Naive thymus-derived CD4-positive, alpha-beta T cell (primary cell): ENCODE results near the gene KCNQ5. TPM values are rescaled to one million over a fixed set of nuclear protein-coding genes. Genes with fewer than 3 reads are reported as not detected.
A peak's percentile ranks its signal among the peaks of the same experiment; 100 is the strongest.

Experiments
- ATAC-seq: fragments of 150-1000 bp; cut with Tn5 transposase; 2 replicates; pipeline ENCODE4 v1.10.0; 2021; ENCODE audit warnings: mild to moderate bottlenecking, moderate library complexity
- CTCF ChIA-PET: fragments of 350-600 bp; sonication (Branson Sonifier 250); formaldehyde crosslinking; loops from one replicate; lab custom pipeline; 2021; ENCODE audit warnings: antibody characterized with exemption; lab: Charles Lee
- POLR2A ChIA-PET: fragments of 350-600 bp; sonication (Branson Sonifier 250); formaldehyde crosslinking; loops from one replicate; lab custom pipeline; 2021; ENCODE audit warnings: antibody characterized with exemption, inconsistent platforms; lab: Charles Lee
- DNase-seq, 9 donors: peaks; one replicate each; pipeline versions ENCODE4 v3.0.0 to v3.0.0-alpha.2; 2020 to 2022; ENCODE audit warnings: mixed read lengths in 1 of 9
- H3K27ac ChIP-seq: one replicate; pipeline ENCODE4 v1.7.0; 2013; ENCODE audit warnings: mild to moderate bottlenecking, low read depth, low read length, moderate library complexity
- H3K27me3 ChIP-seq, 2 donors: one replicate each; pipeline ENCODE4 v1.7.0; 2013; ENCODE audit warnings: low read length in 2 of 2, mild to moderate bottlenecking in 2 of 2, moderate library complexity in 2 of 2; ENCODE audit not compliant: control insufficient read depth in 2 of 2, insufficient read depth in 2 of 2
- H3K36me3 ChIP-seq, 3 experiments: 1 replicate in 2 of 3; 2 replicates in 1 of 3; pipeline ENCODE4 v1.7.0; 2013; ENCODE audit warnings: low read length in 3 of 3, mild to moderate bottlenecking in 3 of 3, moderate library complexity in 1 of 3; ENCODE audit not compliant: insufficient read depth in 3 of 3, control insufficient read depth in 2 of 3
- H3K4me1 ChIP-seq, 2 donors: one replicate each; pipeline ENCODE4 v1.7.0; 2013; ENCODE audit warnings: low read length in 2 of 2, mild to moderate bottlenecking in 2 of 2, moderate library complexity in 1 of 2; ENCODE audit not compliant: control insufficient read depth in 2 of 2, insufficient read depth in 2 of 2
- H3K4me3 ChIP-seq: 2 replicates; pipeline ENCODE4 v1.7.0; 2013; ENCODE audit warnings: mild to moderate bottlenecking, low read length
- H3K9me3 ChIP-seq, 3 experiments: 1 replicate in 2 of 3; 2 replicates in 1 of 3; pipeline ENCODE4 v1.7.0; 2013; ENCODE audit warnings: low read length in 3 of 3; ENCODE audit not compliant: control insufficient read depth in 2 of 3
- H3K27ac Mint-ChIP-seq, 9 donors: one replicate each; pipeline ENCODE4 v1.8.0; 2020 to 2022; ENCODE audit warnings: mixed read lengths in 9 of 9, mild to moderate bottlenecking in 8 of 9, moderate library complexity in 5 of 9, inconsistent platforms in 2 of 9
- H3K27me3 Mint-ChIP-seq, 5 donors: one replicate each; pipeline ENCODE4 v1.8.0; 2021 to 2022; ENCODE audit warnings: mixed read lengths in 5 of 5, mild to moderate bottlenecking in 1 of 5
- H3K36me3 Mint-ChIP-seq, 5 donors: one replicate each; pipeline ENCODE4 v1.8.0; 2020 to 2022; ENCODE audit warnings: mixed read lengths in 5 of 5, mild to moderate bottlenecking in 3 of 5, inconsistent platforms in 1 of 5
- H3K4me1 Mint-ChIP-seq, 7 donors: one replicate each; pipeline ENCODE4 v1.8.0; 2020 to 2022; ENCODE audit warnings: mixed read lengths in 7 of 7, mild to moderate bottlenecking in 3 of 7, inconsistent platforms in 1 of 7
- H3K4me3 Mint-ChIP-seq, 10 donors: one replicate each; pipeline ENCODE4 v1.8.0; 2020 to 2022; ENCODE audit warnings: mild to moderate bottlenecking in 10 of 10, mixed read lengths in 10 of 10, moderate library complexity in 6 of 10, inconsistent platforms in 2 of 10
- H3K9me3 Mint-ChIP-seq, 11 donors: one replicate each; pipeline ENCODE4 v1.8.0; 2020 to 2022; ENCODE audit warnings: mixed read lengths in 11 of 11, mild to moderate bottlenecking in 4 of 11, inconsistent platforms in 1 of 11, moderate library complexity in 1 of 11
- intact Hi-C, 2 donors: fragments of 100-400 bp; cut with micrococcal nuclease; formaldehyde crosslinking; loops; one replicate each; pipeline ENCODE4 v1.15.1; 2023
- polyA plus RNA-seq, 2 donors: library from polyadenylated mRNA; unstranded; fragments of 300-500 nt; fragmentation: Illumina TruSeq; gene quantifications; one replicate each; pipeline ENCODE4 v1.2.3, GENCODE V29; 2021
- total RNA-seq, 6 experiments: library from RNA in 5 of 6; stranded (reverse) in 5 of 6; gene quantifications; 1 replicate in 5 of 6; 2 replicates in 1 of 6; pipeline ENCODE4 v1.2.3 and lab custom pipeline; 2021 to 2026

The KCNQ5 gene
- total and polyA plus RNA-seq, 7 experiments from 2014 or later: 2.3 to 18.3 (median 7.2) TPM

DNA sequence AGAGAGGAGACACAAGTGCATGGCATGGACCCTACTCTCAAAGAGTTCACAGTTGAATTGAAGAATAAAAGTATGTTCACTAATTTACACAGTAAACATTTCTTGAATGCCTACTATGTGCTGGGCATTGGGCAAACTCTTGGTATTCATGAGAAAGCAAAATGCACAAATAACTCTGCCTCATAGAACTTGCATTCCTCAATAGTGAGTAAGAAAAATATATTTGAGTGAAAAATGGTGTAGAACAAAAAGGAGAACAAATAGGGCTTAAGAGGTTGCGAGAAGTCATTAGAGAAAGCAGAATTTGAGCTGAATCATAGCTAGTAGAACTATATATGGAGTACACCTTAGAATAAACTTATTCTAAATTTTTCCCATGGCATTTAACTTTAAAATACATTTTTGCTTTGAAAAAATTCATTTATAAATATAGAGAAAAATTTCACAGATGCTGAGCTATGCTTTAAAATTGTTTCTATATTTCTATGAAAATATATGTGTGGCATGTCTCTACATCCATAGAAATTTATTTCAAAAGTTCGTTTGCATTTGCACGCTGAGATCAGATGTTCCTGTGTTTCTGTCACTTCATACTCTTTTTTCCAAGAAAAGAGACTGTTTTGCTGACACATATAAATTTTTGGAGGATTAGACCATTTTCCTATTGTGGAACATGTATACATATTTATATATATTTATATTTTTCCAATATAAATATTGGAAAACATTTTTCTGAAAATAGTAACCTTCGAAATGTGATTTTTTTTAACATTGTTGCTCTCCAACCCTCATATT, 236.1 kb downstream of the KCNQ5 start:
- CTCF ChIA-PET: no interaction called here

DNA sequence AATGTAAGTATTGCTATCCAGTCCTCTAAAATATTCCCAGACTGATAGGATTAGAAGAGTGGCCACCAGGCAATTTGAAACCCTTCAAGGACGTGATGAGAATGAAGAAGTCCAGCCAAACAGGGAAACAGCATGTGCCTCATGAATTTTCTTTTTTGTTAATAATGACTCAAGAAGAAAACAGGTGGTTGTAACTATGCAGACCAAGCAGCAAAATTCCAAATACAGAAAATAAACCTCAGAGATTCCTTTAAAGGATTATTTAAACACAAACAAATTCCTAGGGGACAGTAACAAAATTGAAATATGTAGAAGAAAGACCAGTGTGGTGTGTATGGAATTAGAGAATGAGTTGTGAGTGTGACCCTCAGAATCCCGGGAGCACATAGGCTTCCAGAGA, 239.2 kb downstream of the KCNQ5 start:
- H3K27ac Mint-ChIP-seq: no peak overlapping the region
- peaks cover 0 to 8% (median 0%) of the 10 kb centered on the region in 5 donors for H3K36me3 Mint-ChIP-seq
- no peak overlapping the region for H3K4me3 Mint-ChIP-seq
- H3K4me1 Mint-ChIP-seq: peaks cover 0 to 12% (median 4%) of the 10 kb centered on the region in 7 donors
- H3K9me3 ChIP-seq: no peaks in the 10 kb centered on the region
- ChIA-PET CTCF (no interaction called here), POLR2A (no interaction called here)
- no peaks in the 10 kb centered on the region for H3K36me3 ChIP-seq
- H3K4me3 ChIP-seq: no peak overlapping the region
- intact Hi-C loops: no loop called here
- DNase-seq (no peak), ATAC-seq (no peak)
- H3K27me3 Mint-ChIP-seq: no peaks in the 10 kb centered on the region
- H3K9me3 Mint-ChIP-seq: no peaks in the 10 kb centered on the region
- H3K27ac ChIP-seq: no peak overlapping the region
- no peaks in the 10 kb centered on the region for H3K27me3 ChIP-seq
- no peaks in the 10 kb centered on the region for H3K4me1 ChIP-seq

More for the DNA sequence above, 236.1 kb downstream of the KCNQ5 start:
- no peak for DNase-seq
- peaks cover 0 to 8% (median 0%) of the 10 kb centered on the region in 5 donors for H3K36me3 Mint-ChIP-seq
- POLR2A ChIA-PET: no interaction called here
- H3K27ac Mint-ChIP-seq: no peak overlapping the region
- ATAC-seq: no peak
- H3K4me3 ChIP-seq: no peak overlapping the region
- no peaks in the 10 kb centered on the region for H3K27me3 Mint-ChIP-seq
- intact Hi-C loops: no loop called here
- H3K4me1 ChIP-seq: no peaks in the 10 kb centered on the region
- no peak overlapping the region for H3K4me3 Mint-ChIP-seq
- no peaks in the 10 kb centered on the region for H3K36me3 ChIP-seq
- no peaks in the 10 kb centered on the region for H3K9me3 ChIP-seq
- no peaks in the 10 kb centered on the region for H3K27me3 ChIP-seq
- H3K9me3 Mint-ChIP-seq: no peaks in the 10 kb centered on the region
- no peak overlapping the region for H3K27ac ChIP-seq
- H3K4me1 Mint-ChIP-seq: peaks cover 0 to 12% (median 4%) of the 10 kb centered on the region in 7 donors

- no peaks in the 10 kb centered on the region for H3K9me3 ChIP-seq
- DNase-seq: no peak
- POLR2A ChIA-PET: no interaction called here
- no peaks in the 10 kb centered on the region for H3K27me3 ChIP-seq
- peak; percentile 55 for ATAC-seq
- peak overlapping the region in 1 of 9 donors; percentile 21 for H3K27ac Mint-ChIP-seq
- H3K36me3 ChIP-seq: no peaks in the 10 kb centered on the region
- no peaks in the 10 kb centered on the region for H3K27me3 Mint-ChIP-seq
- no peaks in the 10 kb centered on the region for H3K9me3 Mint-ChIP-seq
- intact Hi-C loops: no loop called here
- CTCF ChIA-PET: no interaction called here
- no peaks in the 10 kb centered on the region for H3K4me1 ChIP-seq
- H3K36me3 Mint-ChIP-seq: peaks cover 0 to 16% (median 6%) of the 10 kb centered on the region in 5 donors
- H3K4me1 Mint-ChIP-seq: peaks cover 0 to 12% (median 4%) of the 10 kb centered on the region in 7 donors
- H3K4me3 Mint-ChIP-seq: no peak overlapping the region
- no peak overlapping the region for H3K4me3 ChIP-seq
- H3K27ac ChIP-seq: no peak overlapping the region
These were observed 240.1 kb downstream of the KCNQ5 start for GRCh38 chr6:72861935-72862432.

DNA sequence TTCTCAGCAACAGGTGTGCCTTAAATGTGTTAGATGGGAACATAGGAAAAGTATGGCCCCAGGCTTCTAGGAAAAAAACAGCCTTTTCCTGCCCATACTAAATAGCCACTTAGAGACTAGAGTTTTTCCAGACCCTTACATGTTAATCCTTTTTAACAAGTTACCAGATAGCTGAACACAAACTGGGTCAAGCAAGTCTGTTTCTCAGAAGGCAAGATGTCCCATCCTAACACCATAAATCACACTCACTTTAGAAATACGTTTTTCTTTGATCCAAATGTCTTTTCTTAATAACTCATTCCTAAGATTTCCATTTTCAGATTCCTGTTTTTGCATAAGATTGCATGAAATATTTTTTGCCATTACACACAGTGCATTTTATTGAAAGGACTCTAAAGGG, 241.3 kb downstream of the KCNQ5 start:
- intact Hi-C loops: no loop called here
- peaks cover 0 to 16% (median 6%) of the 10 kb centered on the region in 5 donors for H3K36me3 Mint-ChIP-seq
- no peak for ATAC-seq
- H3K27ac Mint-ChIP-seq: no peak overlapping the region
- DNase-seq: no peak
- no peak overlapping the region for H3K4me3 Mint-ChIP-seq
- POLR2A ChIA-PET: no interaction called here
- no peak overlapping the region for H3K27ac ChIP-seq
- H3K36me3 ChIP-seq: no peaks in the 10 kb centered on the region
- no peaks in the 10 kb centered on the region for H3K9me3 ChIP-seq
- H3K4me1 Mint-ChIP-seq: peaks cover 0 to 11% (median 4%) of the 10 kb centered on the region in 7 donors
- CTCF ChIA-PET: no interaction called here
- no peaks in the 10 kb centered on the region for H3K9me3 Mint-ChIP-seq
- H3K4me1 ChIP-seq: no peaks in the 10 kb centered on the region
- no peaks in the 10 kb centered on the region for H3K27me3 ChIP-seq
- H3K27me3 Mint-ChIP-seq: no peaks in the 10 kb centered on the region
- no peak overlapping the region for H3K4me3 ChIP-seq

DNA sequence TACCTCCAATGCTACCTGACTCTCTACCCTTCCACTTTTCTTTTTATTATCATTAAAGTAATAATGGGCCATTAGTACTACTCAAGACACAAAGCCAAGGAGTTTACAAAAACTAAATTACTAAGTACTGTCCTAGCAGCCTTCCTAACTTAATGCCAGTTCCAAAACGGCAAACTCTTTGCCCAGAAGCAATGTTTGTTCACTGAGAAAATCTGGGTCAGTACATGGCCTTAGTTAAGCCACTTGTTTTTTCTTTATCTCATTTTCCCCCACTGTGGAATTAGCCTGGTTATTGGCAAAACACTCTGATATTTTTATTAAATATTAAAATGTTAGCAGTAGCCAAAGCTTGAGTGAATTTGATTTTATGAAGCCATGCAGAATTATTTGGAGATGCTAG, 242.4 kb downstream of the KCNQ5 start:
- intact Hi-C loops: no loop called here
- H3K27ac Mint-ChIP-seq: no peak overlapping the region

GRCh38 chr6:72864799-72865198, 242.9 kb downstream of the KCNQ5 start:
- Histone ChIP-seq H3K27ac (no peak overlapping the region), H3K4me3 (no peak overlapping the region), H3K9me3 (no peaks in the 10 kb centered on the region), H3K36me3 (no peaks in the 10 kb centered on the region), H3K27me3 (no peaks in the 10 kb centered on the region), H3K4me1 (no peaks in the 10 kb centered on the region)
- POLR2A ChIA-PET: no interaction called here
- H3K36me3 Mint-ChIP-seq: peaks cover 0 to 16% (median 6%) of the 10 kb centered on the region in 5 donors
- no peaks in the 10 kb centered on the region for H3K9me3 Mint-ChIP-seq
- peaks cover 0 to 11% (median 4%) of the 10 kb centered on the region in 7 donors for H3K4me1 Mint-ChIP-seq
- CTCF ChIA-PET: no interaction called here
- no peaks in the 10 kb centered on the region for H3K27me3 Mint-ChIP-seq
- intact Hi-C loops: no loop called here
- DNase-seq: no peak
- H3K4me3 Mint-ChIP-seq: no peak overlapping the region
- ATAC-seq: no peak
- H3K27ac Mint-ChIP-seq: no peak overlapping the region

More for the DNA sequence above, 242.4 kb downstream of the KCNQ5 start:
- Histone ChIP-seq H3K9me3 (no peaks in the 10 kb centered on the region), H3K27me3 (no peaks in the 10 kb centered on the region), H3K27ac (no peak overlapping the region), H3K36me3 (no peaks in the 10 kb centered on the region), H3K4me1 (no peaks in the 10 kb centered on the region), H3K4me3 (no peak overlapping the region)
- no peaks in the 10 kb centered on the region for H3K27me3 Mint-ChIP-seq
- peaks cover 0 to 16% (median 6%) of the 10 kb centered on the region in 5 donors for H3K36me3 Mint-ChIP-seq
- peaks cover 0 to 11% (median 4%) of the 10 kb centered on the region in 7 donors for H3K4me1 Mint-ChIP-seq
- POLR2A ChIA-PET: no interaction called here
- no peak for ATAC-seq
- CTCF ChIA-PET: no interaction called here
- no peak for DNase-seq
- H3K4me3 Mint-ChIP-seq: no peak overlapping the region
- no peaks in the 10 kb centered on the region for H3K9me3 Mint-ChIP-seq

GRCh38 chr6:72865467-72865866, 243.6 kb downstream of the KCNQ5 start:
- H3K36me3 ChIP-seq: no peaks in the 10 kb centered on the region
- no peaks in the 10 kb centered on the region for H3K27me3 Mint-ChIP-seq
- peaks cover 0 to 12% (median 6%) of the 10 kb centered on the region in 5 donors for H3K36me3 Mint-ChIP-seq
- ChIA-PET CTCF (no interaction called here), POLR2A (no interaction called here)
- no peak overlapping the region for H3K27ac ChIP-seq
- H3K9me3 Mint-ChIP-seq: no peaks in the 10 kb centered on the region
- no peak overlapping the region for H3K4me3 ChIP-seq
- H3K4me1 ChIP-seq: no peaks in the 10 kb centered on the region
- no peak overlapping the region for H3K4me3 Mint-ChIP-seq
- H3K9me3 ChIP-seq: no peaks in the 10 kb centered on the region
- ATAC-seq (no peak), DNase-seq (no peak)
- H3K4me1 Mint-ChIP-seq: peaks cover 0 to 11% (median 4%) of the 10 kb centered on the region in 7 donors
- H3K27me3 ChIP-seq: no peaks in the 10 kb centered on the region
- H3K27ac Mint-ChIP-seq: no peak overlapping the region
- intact Hi-C loops: no loop called here
